HCT116 (cell line): Measurements from ENCODE around the gene TMEM204. TPM values are rescaled to one million over a fixed set of nuclear protein-coding genes. Genes with fewer than 3 reads are reported as not detected.

Source experiments
- ATAC-seq: fragments of 200-7000 bp; cut with Tn5 transposase; 2 replicates; pipeline ENCODE4 v1.9.1; 2020; ENCODE audit warnings: mild to moderate bottlenecking, moderate library complexity
- BruUV-seq: library from RNA; stranded (reverse); fragments of 400-500 nt; replicated peaks from 2 replicates; lab custom pipeline; 2021; lab: Mats Ljungman, UMichigan
- CTCF ChIA-PET: fragments of 300-600 bp; sonication (Branson Sonifier 250); formaldehyde crosslinking; loops from one replicate; lab custom pipeline; 2021; ENCODE audit warnings: antibody characterized with exemption; lab: Charles Lee
- POLR2A ChIA-PET: fragments of 300-600, 350-600 bp; sonication (Branson Sonifier 250); formaldehyde crosslinking; loops from one replicate; lab custom pipeline; 2021; ENCODE audit warnings: antibody characterized with exemption; lab: Charles Lee
- RAD21 ChIA-PET, 2 experiments: fragments of 300-600 bp; sonication (Branson Sonifier 250); formaldehyde crosslinking; loops; one replicate each; lab custom pipeline; 2023; ENCODE audit warnings: low total read pairs in 2 of 2; ENCODE audit not compliant: uncharacterized antibody in 2 of 2, unreplicated experiment in 2 of 2, low non-redundant PET in 1 of 2; lab: Charles Lee
- DNase-seq: peaks from one replicate; pipeline ENCODE4 v3.0.0-alpha.2; 2010; ENCODE audit warnings: low read depth, low spot score
- H2AFZ ChIP-seq: fragments of 200-600 bp; shearing (Covaris generic), sonication (generic); 2 replicates; pipeline ENCODE4 v1.6.1; 2017; ENCODE audit warnings: low read depth, mixed run types, mixed read lengths, antibody characterized with exemption, low read length; ENCODE audit not compliant: poor library complexity, severe bottlenecking
- H3K27ac ChIP-seq: 2 replicates; pipeline ENCODE4 v1.5.1; 2012; ENCODE audit warnings: low read depth, low read length
- H3K27me3 ChIP-seq: fragments of 200-600 bp; sonication (generic); 2 replicates; pipeline ENCODE4 v1.6.1; 2016; ENCODE audit warnings: mixed run types, low read length, mixed read lengths; ENCODE audit not compliant: insufficient read depth
- H3K36me3 ChIP-seq, 2 experiments: fragments of 200-500 bp in 1 of 2; fragments of 200-600 bp in 1 of 2; sonication (Bioruptor generic) in 1 of 2; sonication (generic) in 1 of 2; 2 replicates each; pipeline versions ENCODE4 v1.5.1 to v1.6.1; 2014 to 2016; ENCODE audit warnings: low read length in 2 of 2, inconsistent platforms in 1 of 2, mixed read lengths in 1 of 2, mixed run types in 1 of 2; ENCODE audit not compliant: insufficient read depth in 2 of 2, control insufficient read depth in 1 of 2
- H3K4me1 ChIP-seq, 2 experiments: fragments of 200-600 bp in 1 of 2; sonication (generic) in 1 of 2; 2 replicates each; pipeline versions ENCODE4 v1.5.1 to v1.6.1; 2012 to 2017; ENCODE audit warnings: low read length in 2 of 2, inconsistent platforms in 1 of 2, mild to moderate bottlenecking in 1 of 2, mixed read lengths in 1 of 2, mixed run types in 1 of 2, moderate library complexity in 1 of 2; ENCODE audit not compliant: insufficient read depth in 2 of 2, control insufficient read depth in 1 of 2
- H3K4me2 ChIP-seq: fragments of 200-600 bp; sonication (generic); 2 replicates; pipeline ENCODE4 v1.6.1; 2017; ENCODE audit warnings: mixed run types, low read length, mixed read lengths
- H3K4me3 ChIP-seq, 2 experiments: fragments of 200-600 bp in 1 of 2; sonication (generic) in 1 of 2; replicated peaks in 1 of 2; 2 replicates each; pipeline ENCODE4 v1.5.1; 2011 to 2016; ENCODE audit warnings: low read length in 2 of 2, control low read depth in 1 of 2, low read depth in 1 of 2, mild to moderate bottlenecking in 1 of 2, mixed read lengths in 1 of 2, mixed run types in 1 of 2
- H3K79me2 ChIP-seq: fragments of 200-600 bp; sonication (generic); 2 replicates; pipeline ENCODE4 v1.6.1; 2017; ENCODE audit warnings: mild to moderate bottlenecking, mixed run types, low read length, moderate library complexity, mixed read lengths; ENCODE audit not compliant: insufficient read depth
- H3K9ac ChIP-seq: fragments of 200-600 bp; sonication (generic); 2 replicates; pipeline ENCODE4 v1.6.1; 2016; ENCODE audit warnings: low read length, mixed read lengths
- H3K9me2 ChIP-seq: fragments of 200-600 bp; sonication (generic), shearing (Covaris generic); 2 replicates; pipeline ENCODE4 v1.6.1; 2017; ENCODE audit warnings: mixed run types, mild to moderate bottlenecking, moderate library complexity; ENCODE audit not compliant: insufficient read depth
- H3K9me3 ChIP-seq, 2 experiments: fragments of 200-500 bp in 1 of 2; fragments of 200-600 bp in 1 of 2; sonication (Bioruptor generic) in 1 of 2; sonication (generic) in 1 of 2; 2 replicates each; pipeline ENCODE4 v1.6.1; 2014 to 2017; ENCODE audit warnings: low read length in 2 of 2, mixed read lengths in 2 of 2, inconsistent platforms in 1 of 2, low read depth in 1 of 2, mild to moderate bottlenecking in 1 of 2, mixed run types in 1 of 2, moderate library complexity in 1 of 2; ENCODE audit not compliant: control insufficient read depth in 1 of 2, insufficient read depth in 1 of 2
- H4K20me1 ChIP-seq: fragments of 200-600 bp; sonication (generic), shearing (Covaris generic); 2 replicates; pipeline ENCODE4 v1.6.1; 2017; ENCODE audit warnings: mixed run types, mild to moderate bottlenecking, moderate library complexity; ENCODE audit not compliant: insufficient read depth
- CBX3 ChIP-seq: IDR thresholded peaks from 2 replicates; pipeline ENCODE4 v1.6.1; 2012; ENCODE audit warnings: low read depth
- EGR1 ChIP-seq: IDR thresholded peaks from 2 replicates; pipeline ENCODE4 v1.6.1; 2012; ENCODE audit warnings: low read depth
- JUND ChIP-seq: IDR thresholded peaks from 2 replicates; pipeline ENCODE4 v1.6.1; 2012
- POLR2AphosphoS5 ChIP-seq: IDR thresholded peaks from 2 replicates; pipeline ENCODE4 v1.6.1; 2011; ENCODE audit warnings: mild to moderate bottlenecking, low read depth, low read length, moderate library complexity
- RAD21 ChIP-seq: IDR thresholded peaks from 2 replicates; pipeline ENCODE4 v1.6.1; 2012; ENCODE audit warnings: low read depth, mild to moderate bottlenecking
- SIN3A ChIP-seq: IDR thresholded peaks from 2 replicates; pipeline ENCODE4 v1.6.1; 2012; ENCODE audit warnings: low read depth
- SP1 ChIP-seq: IDR thresholded peaks from 2 replicates; pipeline ENCODE4 v1.6.1; 2012; ENCODE audit warnings: low read depth
- SRF ChIP-seq: IDR thresholded peaks from 2 replicates; pipeline ENCODE4 v1.6.1; 2012; ENCODE audit warnings: low read depth
- ZFX ChIP-seq: fragments of 450-650 bp; IDR thresholded peaks from 2 replicates; pipeline ENCODE4 v1.6.1; 2017
- ZNF274 ChIP-seq: fragments of 200-500 bp; sonication (Bioruptor generic); IDR thresholded peaks from 2 replicates; pipeline ENCODE4 v1.6.1; 2014; ENCODE audit warnings: mild to moderate bottlenecking, low read depth, low read length, inconsistent platforms
- intact Hi-C: fragments of 100-400 bp; cut with micrococcal nuclease; formaldehyde crosslinking; loops from 2 replicates; pipeline ENCODE4 v1.10.0; 2022
- total RNA-seq: library from RNA; stranded (reverse); gene quantifications from one replicate; pipeline ENCODE4 v1.2.1, GENCODE V29; 2021; ENCODE audit not compliant: unreplicated experiment
- TF ChIP-seq, protein P1 (sequence below), 3 experiments: fragments of 200-600 bp in 1 of 3; sonication (generic) in 1 of 3; IDR thresholded peaks in 2 of 3; conservative IDR thresholded peaks in 1 of 3; 2 replicates each; pipeline ENCODE4 v1.5.1; 2012 to 2017; ENCODE audit warnings: low read depth in 2 of 3, low read length in 2 of 3, antibody characterized with exemption in 1 of 3, borderline replicate concordance in 1 of 3, control low read depth in 1 of 3, mild to moderate bottlenecking in 1 of 3, mixed read lengths in 1 of 3, mixed run types in 1 of 3, moderate library complexity in 1 of 3; ENCODE audit not compliant: insufficient read depth in 1 of 3
- TF ChIP-seq, protein P2 (sequence below): IDR thresholded peaks from 2 replicates; pipeline ENCODE4 v1.6.1; 2012
- TF ChIP-seq, protein P3 (sequence below): IDR thresholded peaks from 2 replicates; pipeline ENCODE4 v1.6.1; 2012
- TF ChIP-seq, protein P4 (sequence below): IDR thresholded peaks from 2 replicates; pipeline ENCODE4 v1.6.1; 2011; ENCODE audit warnings: mild to moderate bottlenecking, low read length, moderate library complexity; ENCODE audit not compliant: insufficient replicate concordance; ENCODE audit errors: extremely low read depth
- TF ChIP-seq, protein P5 (sequence below): IDR thresholded peaks from 2 replicates; pipeline ENCODE4 v1.6.1; 2012; ENCODE audit warnings: low read depth

TMEM204 gene
- total RNA-seq, 1 experiment from 2014 or later: 0.22 TPM

DNA sequence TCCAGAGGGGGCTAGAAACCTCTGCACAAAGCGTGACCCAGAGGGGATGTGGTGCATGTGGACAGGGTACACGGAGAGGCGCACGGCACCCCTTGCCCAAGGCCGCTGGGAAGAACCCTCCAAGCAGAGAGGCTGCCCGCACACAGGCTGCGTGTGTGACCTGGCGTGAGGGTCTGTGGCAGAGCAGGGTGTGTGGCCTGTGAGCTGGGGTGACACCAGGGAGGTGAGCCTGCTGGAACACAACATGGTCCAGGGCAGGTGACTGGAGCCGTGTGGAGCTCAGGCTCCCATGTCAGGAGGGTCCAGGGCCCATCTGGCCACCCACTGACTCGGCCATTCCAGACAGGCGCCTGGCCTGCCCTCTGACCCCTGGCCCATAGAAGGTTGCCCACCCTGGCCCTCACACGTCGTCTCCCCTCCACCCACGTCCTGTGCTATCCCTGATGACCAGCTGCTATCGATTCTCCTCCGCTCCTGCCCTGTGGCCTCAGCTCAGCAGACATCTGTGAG is 14.8 kb upstream of the TMEM204 start (continued):
- TF ChIP-seq, protein P1, sequence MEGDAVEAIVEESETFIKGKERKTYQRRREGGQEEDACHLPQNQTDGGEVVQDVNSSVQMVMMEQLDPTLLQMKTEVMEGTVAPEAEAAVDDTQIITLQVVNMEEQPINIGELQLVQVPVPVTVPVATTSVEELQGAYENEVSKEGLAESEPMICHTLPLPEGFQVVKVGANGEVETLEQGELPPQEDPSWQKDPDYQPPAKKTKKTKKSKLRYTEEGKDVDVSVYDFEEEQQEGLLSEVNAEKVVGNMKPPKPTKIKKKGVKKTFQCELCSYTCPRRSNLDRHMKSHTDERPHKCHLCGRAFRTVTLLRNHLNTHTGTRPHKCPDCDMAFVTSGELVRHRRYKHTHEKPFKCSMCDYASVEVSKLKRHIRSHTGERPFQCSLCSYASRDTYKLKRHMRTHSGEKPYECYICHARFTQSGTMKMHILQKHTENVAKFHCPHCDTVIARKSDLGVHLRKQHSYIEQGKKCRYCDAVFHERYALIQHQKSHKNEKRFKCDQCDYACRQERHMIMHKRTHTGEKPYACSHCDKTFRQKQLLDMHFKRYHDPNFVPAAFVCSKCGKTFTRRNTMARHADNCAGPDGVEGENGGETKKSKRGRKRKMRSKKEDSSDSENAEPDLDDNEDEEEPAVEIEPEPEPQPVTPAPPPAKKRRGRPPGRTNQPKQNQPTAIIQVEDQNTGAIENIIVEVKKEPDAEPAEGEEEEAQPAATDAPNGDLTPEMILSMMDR (IDR thresholded peaks at IDR 0.05 in 2 of 3, conservative IDR thresholded peaks at IDR 0.05 in 1 of 3; ENCODE audit: borderline replicate concordance in 1 of 3, insufficient read depth in 1 of 3, low read depth in 2 of 3, low read length in 2 of 3): no peak
- no peak for TF ChIP-seq JUND

DNA sequence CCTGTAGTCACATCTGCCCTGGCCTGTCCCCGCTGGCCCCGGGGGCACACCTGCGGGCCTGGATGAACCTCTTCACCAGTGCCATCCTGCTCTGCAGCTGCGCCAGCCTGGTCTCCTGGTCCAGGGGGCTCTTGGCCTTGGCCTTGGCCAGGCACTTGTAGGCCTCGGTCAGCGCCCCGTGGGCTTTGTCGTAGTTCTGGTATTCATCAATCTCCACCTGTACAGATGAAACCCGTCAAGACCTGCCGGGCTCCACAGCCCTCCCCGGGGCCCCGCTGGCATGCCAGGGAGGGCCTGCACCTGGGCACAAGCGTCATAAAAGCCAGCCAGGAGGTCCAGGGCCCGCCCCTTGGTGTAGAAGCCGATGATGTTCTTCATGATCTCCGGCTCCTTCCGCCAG is 13.6 kb upstream of the TMEM204 start:
- H3K4me2 ChIP-seq: no peak overlapping the region
- ChIA-PET RAD21 (no interaction called here), CTCF (no interaction called here), POLR2A (no interaction called here)
- DNase-seq: no peak
- no peaks in the 10 kb centered on the region for H3K4me1 ChIP-seq
- H2AFZ ChIP-seq: no peak overlapping the region
- no peaks in the 10 kb centered on the region for H3K36me3 ChIP-seq
- no peak overlapping the region for H3K9ac ChIP-seq
- H3K9me3 ChIP-seq: no peaks in the 10 kb centered on the region
- no peak overlapping the region for H3K27ac ChIP-seq
- no TSS peak for BruUV-seq
- no peaks in the 10 kb centered on the region for H3K9me2 ChIP-seq
- no peak overlapping the region for H3K4me3 ChIP-seq
- no peak for ATAC-seq
- intact Hi-C loops: no loop called here
- no peaks in the 10 kb centered on the region for H3K79me2 ChIP-seq
- no peaks in the 10 kb centered on the region for H3K27me3 ChIP-seq
- H4K20me1 ChIP-seq: no peaks in the 10 kb centered on the region
- TF ChIP-seq, protein P2, sequence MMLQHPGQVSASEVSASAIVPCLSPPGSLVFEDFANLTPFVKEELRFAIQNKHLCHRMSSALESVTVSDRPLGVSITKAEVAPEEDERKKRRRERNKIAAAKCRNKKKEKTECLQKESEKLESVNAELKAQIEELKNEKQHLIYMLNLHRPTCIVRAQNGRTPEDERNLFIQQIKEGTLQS: no peak
- TF ChIP-seq SRF (no peak), EGR1 (no peak), SIN3A (no peak), RAD21 (no peak), ZFX (no peak), ZNF274 (no peak), CBX3 (no peak), POLR2AphosphoS5 (no peak), SP1 (no peak)
- TF ChIP-seq, protein P3, sequence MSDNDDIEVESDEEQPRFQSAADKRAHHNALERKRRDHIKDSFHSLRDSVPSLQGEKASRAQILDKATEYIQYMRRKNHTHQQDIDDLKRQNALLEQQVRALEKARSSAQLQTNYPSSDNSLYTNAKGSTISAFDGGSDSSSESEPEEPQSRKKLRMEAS: no peak
- TF ChIP-seq, protein P4, sequence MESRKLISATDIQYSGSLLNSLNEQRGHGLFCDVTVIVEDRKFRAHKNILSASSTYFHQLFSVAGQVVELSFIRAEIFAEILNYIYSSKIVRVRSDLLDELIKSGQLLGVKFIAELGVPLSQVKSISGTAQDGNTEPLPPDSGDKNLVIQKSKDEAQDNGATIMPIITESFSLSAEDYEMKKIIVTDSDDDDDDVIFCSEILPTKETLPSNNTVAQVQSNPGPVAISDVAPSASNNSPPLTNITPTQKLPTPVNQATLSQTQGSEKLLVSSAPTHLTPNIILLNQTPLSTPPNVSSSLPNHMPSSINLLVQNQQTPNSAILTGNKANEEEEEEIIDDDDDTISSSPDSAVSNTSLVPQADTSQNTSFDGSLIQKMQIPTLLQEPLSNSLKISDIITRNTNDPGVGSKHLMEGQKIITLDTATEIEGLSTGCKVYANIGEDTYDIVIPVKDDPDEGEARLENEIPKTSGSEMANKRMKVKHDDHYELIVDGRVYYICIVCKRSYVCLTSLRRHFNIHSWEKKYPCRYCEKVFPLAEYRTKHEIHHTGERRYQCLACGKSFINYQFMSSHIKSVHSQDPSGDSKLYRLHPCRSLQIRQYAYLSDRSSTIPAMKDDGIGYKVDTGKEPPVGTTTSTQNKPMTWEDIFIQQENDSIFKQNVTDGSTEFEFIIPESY: no peak
- TF ChIP-seq, protein P1 (IDR thresholded peaks at IDR 0.05 in 2 of 3, conservative IDR thresholded peaks at IDR 0.05 in 1 of 3; ENCODE audit: borderline replicate concordance in 1 of 3, insufficient read depth in 1 of 3, low read depth in 2 of 3, low read length in 2 of 3): no peak
- TF ChIP-seq, protein P5, sequence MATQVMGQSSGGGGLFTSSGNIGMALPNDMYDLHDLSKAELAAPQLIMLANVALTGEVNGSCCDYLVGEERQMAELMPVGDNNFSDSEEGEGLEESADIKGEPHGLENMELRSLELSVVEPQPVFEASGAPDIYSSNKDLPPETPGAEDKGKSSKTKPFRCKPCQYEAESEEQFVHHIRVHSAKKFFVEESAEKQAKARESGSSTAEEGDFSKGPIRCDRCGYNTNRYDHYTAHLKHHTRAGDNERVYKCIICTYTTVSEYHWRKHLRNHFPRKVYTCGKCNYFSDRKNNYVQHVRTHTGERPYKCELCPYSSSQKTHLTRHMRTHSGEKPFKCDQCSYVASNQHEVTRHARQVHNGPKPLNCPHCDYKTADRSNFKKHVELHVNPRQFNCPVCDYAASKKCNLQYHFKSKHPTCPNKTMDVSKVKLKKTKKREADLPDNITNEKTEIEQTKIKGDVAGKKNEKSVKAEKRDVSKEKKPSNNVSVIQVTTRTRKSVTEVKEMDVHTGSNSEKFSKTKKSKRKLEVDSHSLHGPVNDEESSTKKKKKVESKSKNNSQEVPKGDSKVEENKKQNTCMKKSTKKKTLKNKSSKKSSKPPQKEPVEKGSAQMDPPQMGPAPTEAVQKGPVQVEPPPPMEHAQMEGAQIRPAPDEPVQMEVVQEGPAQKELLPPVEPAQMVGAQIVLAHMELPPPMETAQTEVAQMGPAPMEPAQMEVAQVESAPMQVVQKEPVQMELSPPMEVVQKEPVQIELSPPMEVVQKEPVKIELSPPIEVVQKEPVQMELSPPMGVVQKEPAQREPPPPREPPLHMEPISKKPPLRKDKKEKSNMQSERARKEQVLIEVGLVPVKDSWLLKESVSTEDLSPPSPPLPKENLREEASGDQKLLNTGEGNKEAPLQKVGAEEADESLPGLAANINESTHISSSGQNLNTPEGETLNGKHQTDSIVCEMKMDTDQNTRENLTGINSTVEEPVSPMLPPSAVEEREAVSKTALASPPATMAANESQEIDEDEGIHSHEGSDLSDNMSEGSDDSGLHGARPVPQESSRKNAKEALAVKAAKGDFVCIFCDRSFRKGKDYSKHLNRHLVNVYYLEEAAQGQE: no peak
